Measurements from ENCODE around the gene SFTPA1. TPM values are rescaled to one million over a fixed set of nuclear protein-coding genes. Genes with fewer than 3 reads are reported as not detected.
"Not testable (repeated sequence)": the region's sequence is repeated elsewhere in the genome, so short reads cannot be mapped to it uniquely, and the experiment has no call there.

Gene SFTPA1
- total RNA-seq, 1 donor from 2014 or later: not detected

GRCh38 chr10:79608505-79609375 lies 2.0 kb upstream of the SFTPA1 start:
- DNase-seq (ENCODE audit: low read depth) (peak; percentile 0), FAIRE-seq (no peak)
- no peak overlapping the region for H3K4me2 ChIP-seq (ENCODE audit: low read length)
- TF ChIP-seq CTCF (IDR thresholded peaks at IDR 0.05; ENCODE audit: insufficient read depth, low read depth, low read length) (peak; percentile 62), EZH2 (IDR thresholded peaks at IDR 0.05; ENCODE audit: insufficient read depth, low read length) (no peak)
- no peak overlapping the region for H3K9ac ChIP-seq (ENCODE audit: low read length)
- H2AFZ ChIP-seq (ENCODE audit: low read depth, low read length): no peak overlapping the region
- Mint-ChIP-seq H3K27ac (ENCODE audit: unreplicated experiment) (no peak overlapping the region), H3K4me3 (ENCODE audit: unreplicated experiment) (no peak overlapping the region), H3K36me3 (ENCODE audit: low read depth, unreplicated experiment) (no peaks in the 10 kb centered on the region), H3K9me3 (ENCODE audit: unreplicated experiment) (peaks cover 5% of the 10 kb centered on the region), H3K4me1 (ENCODE audit: low read depth, unreplicated experiment) (peaks cover 4% of the 10 kb centered on the region), H3K27me3 (ENCODE audit: low read depth, unreplicated experiment) (peaks cover 40% of the 10 kb centered on the region)
- no peak overlapping the region for H3K4me3 ChIP-seq (ENCODE audit: insufficient read depth, low read depth, low read length)
- H4K20me1 ChIP-seq (ENCODE audit: insufficient read depth, low read length): no peaks in the 10 kb centered on the region
- peaks cover 7% of the 10 kb centered on the region for H3K27me3 ChIP-seq (ENCODE audit: insufficient read depth, low read length)
- no peaks in the 10 kb centered on the region for H3K79me2 ChIP-seq (ENCODE audit: insufficient read depth, low read length)
- no peak overlapping the region for H3K27ac ChIP-seq (ENCODE audit: low read depth, low read length)
- H3K9me3 ChIP-seq (ENCODE audit: insufficient read depth, low read depth, low read length): no peaks in the 10 kb centered on the region
- H3K4me1 ChIP-seq (ENCODE audit: insufficient read depth, low read length): no peaks in the 10 kb centered on the region
- H3K36me3 ChIP-seq (ENCODE audit: insufficient read depth, low read length): no peaks in the 10 kb centered on the region

GRCh38 chr10:79611193-79611976 lies 646 bp downstream of the SFTPA1 start:
- not testable (repeated sequence) for H3K4me3 Mint-ChIP-seq (ENCODE audit: unreplicated experiment); H3K36me3 ChIP-seq (ENCODE audit: insufficient read depth, low read length); H3K9ac ChIP-seq (ENCODE audit: low read length); DNase-seq (ENCODE audit: low read depth); H2AFZ ChIP-seq (ENCODE audit: low read depth, low read length); H3K36me3 Mint-ChIP-seq (ENCODE audit: low read depth, unreplicated experiment); FAIRE-seq; H3K27me3 ChIP-seq (ENCODE audit: insufficient read depth, low read length); H3K4me2 ChIP-seq (ENCODE audit: low read length); H4K20me1 ChIP-seq (ENCODE audit: insufficient read depth, low read length); H3K79me2 ChIP-seq (ENCODE audit: insufficient read depth, low read length); H3K27ac ChIP-seq (ENCODE audit: low read depth, low read length); H3K4me1 ChIP-seq (ENCODE audit: insufficient read depth, low read length); H3K4me1 Mint-ChIP-seq (ENCODE audit: low read depth, unreplicated experiment); H3K9me3 Mint-ChIP-seq (ENCODE audit: unreplicated experiment); H3K27ac Mint-ChIP-seq (ENCODE audit: unreplicated experiment); H3K9me3 ChIP-seq (ENCODE audit: insufficient read depth, low read depth, low read length); H3K4me3 ChIP-seq (ENCODE audit: insufficient read depth, low read depth, low read length)
- peaks cover 35% of the 10 kb centered on the region for H3K27me3 Mint-ChIP-seq (ENCODE audit: low read depth, unreplicated experiment)

- no peak overlapping the region for H2AFZ ChIP-seq (ENCODE audit: low read depth, low read length)
- Mint-ChIP-seq H3K9me3 (ENCODE audit: unreplicated experiment) (peaks cover 5% of the 10 kb centered on the region), H3K27me3 (ENCODE audit: low read depth, unreplicated experiment) (peaks cover 21% of the 10 kb centered on the region), H3K4me3 (ENCODE audit: unreplicated experiment) (no peak overlapping the region), H3K27ac (ENCODE audit: unreplicated experiment) (no peak overlapping the region), H3K36me3 (ENCODE audit: low read depth, unreplicated experiment) (no peaks in the 10 kb centered on the region), H3K4me1 (ENCODE audit: low read depth, unreplicated experiment) (peaks cover 4% of the 10 kb centered on the region)
- no peaks in the 10 kb centered on the region for H4K20me1 ChIP-seq (ENCODE audit: insufficient read depth, low read length)
- no peaks in the 10 kb centered on the region for H3K4me1 ChIP-seq (ENCODE audit: insufficient read depth, low read length)
- H3K36me3 ChIP-seq (ENCODE audit: insufficient read depth, low read length): no peaks in the 10 kb centered on the region
- FAIRE-seq (no peak), DNase-seq (ENCODE audit: low read depth) (no peak)
- no peak overlapping the region for H3K9ac ChIP-seq (ENCODE audit: low read length)
- no peak overlapping the region for H3K4me3 ChIP-seq (ENCODE audit: insufficient read depth, low read depth, low read length)
- peaks cover 9% of the 10 kb centered on the region for H3K27me3 ChIP-seq (ENCODE audit: insufficient read depth, low read length)
- no peaks in the 10 kb centered on the region for H3K9me3 ChIP-seq (ENCODE audit: insufficient read depth, low read depth, low read length)
- TF ChIP-seq EZH2 (IDR thresholded peaks at IDR 0.05; ENCODE audit: insufficient read depth, low read length) (no peak), CTCF (IDR thresholded peaks at IDR 0.05; ENCODE audit: insufficient read depth, low read depth, low read length) (no peak)
- H3K79me2 ChIP-seq (ENCODE audit: insufficient read depth, low read length): no peaks in the 10 kb centered on the region
- no peak overlapping the region for H3K27ac ChIP-seq (ENCODE audit: low read depth, low read length)
- no peak overlapping the region for H3K4me2 ChIP-seq (ENCODE audit: low read length)
Measured at GRCh38 chr10:79615577-79615976, 4.8 kb downstream of the SFTPA1 start.

Measured in astrocyte (in vitro differentiated cells and primary cell).